Measurements from ENCODE around the gene ANKRD23.

DNA sequence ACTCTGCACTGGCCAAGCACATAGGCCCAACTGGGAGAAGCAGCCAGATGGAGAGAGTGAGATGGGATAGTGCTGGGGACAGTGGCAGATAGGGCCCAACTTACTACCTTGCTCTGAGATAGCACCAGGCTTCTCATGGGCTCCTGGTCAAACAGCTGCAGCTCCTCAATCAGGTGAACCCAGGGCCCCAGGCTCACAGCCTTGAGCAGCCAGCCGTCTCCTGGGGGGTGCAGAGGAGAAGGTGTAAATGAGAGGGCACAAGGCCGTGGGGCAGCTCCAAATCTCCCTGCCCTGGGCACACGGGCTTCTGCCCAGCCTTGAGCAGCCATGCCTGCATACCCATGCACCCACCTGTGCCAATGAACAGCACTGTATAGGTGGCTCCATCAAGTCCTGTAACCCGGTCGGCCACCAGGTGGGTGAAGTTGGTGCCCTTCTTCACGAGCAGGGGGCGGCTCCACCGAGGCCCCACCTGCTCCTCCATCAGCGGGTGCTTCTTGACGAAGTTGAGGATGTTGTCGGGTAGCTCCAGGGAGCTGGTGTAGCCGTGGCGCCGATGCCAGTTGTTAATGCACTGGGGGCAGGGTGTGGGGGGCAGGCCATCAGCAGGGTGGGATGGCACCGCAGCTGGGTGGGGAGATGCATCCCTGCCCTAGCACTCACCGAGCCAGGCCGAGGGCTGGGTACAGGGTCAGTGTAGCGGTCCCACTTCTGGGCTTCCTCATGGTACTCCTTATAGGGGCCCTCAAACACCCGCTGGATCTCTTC lies 19.9 kb upstream of the ANKRD23 start:
- TF ChIP-seq, protein P1, sequence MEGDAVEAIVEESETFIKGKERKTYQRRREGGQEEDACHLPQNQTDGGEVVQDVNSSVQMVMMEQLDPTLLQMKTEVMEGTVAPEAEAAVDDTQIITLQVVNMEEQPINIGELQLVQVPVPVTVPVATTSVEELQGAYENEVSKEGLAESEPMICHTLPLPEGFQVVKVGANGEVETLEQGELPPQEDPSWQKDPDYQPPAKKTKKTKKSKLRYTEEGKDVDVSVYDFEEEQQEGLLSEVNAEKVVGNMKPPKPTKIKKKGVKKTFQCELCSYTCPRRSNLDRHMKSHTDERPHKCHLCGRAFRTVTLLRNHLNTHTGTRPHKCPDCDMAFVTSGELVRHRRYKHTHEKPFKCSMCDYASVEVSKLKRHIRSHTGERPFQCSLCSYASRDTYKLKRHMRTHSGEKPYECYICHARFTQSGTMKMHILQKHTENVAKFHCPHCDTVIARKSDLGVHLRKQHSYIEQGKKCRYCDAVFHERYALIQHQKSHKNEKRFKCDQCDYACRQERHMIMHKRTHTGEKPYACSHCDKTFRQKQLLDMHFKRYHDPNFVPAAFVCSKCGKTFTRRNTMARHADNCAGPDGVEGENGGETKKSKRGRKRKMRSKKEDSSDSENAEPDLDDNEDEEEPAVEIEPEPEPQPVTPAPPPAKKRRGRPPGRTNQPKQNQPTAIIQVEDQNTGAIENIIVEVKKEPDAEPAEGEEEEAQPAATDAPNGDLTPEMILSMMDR (IDR thresholded peaks at IDR 0.05): no peak
- TF ChIP-seq EP300 (IDR thresholded peaks at IDR 0.05) (no peak), POLR2AphosphoS5 (IDR thresholded peaks at IDR 0.05) (no peak)

All from sigmoid colon (tissue), 4 donors.